Neural crest cell (in vitro differentiated cells): ENCODE results near the gene FAM20A. TPM values are rescaled to one million over a fixed set of nuclear protein-coding genes. Genes with fewer than 3 reads are reported as not detected.

Experiments
- DNase-seq: peaks from one replicate; pipeline ENCODE4 v3.0.0; 2021; ENCODE audit warnings: low read depth, mixed read lengths, low spot score
- H3K27ac Mint-ChIP-seq: one replicate; pipeline ENCODE4 v1.8.0; 2021; ENCODE audit warnings: mild to moderate bottlenecking, mixed read lengths; ENCODE audit not compliant: unreplicated experiment
- H3K27me3 Mint-ChIP-seq: 2 replicates; pipeline ENCODE4 v1.8.0; 2021; ENCODE audit warnings: low read depth, mild to moderate bottlenecking, mixed read lengths
- H3K36me3 Mint-ChIP-seq: 2 replicates; pipeline ENCODE4 v1.8.0; 2021; ENCODE audit warnings: low read depth, mild to moderate bottlenecking, mixed read lengths
- H3K4me1 Mint-ChIP-seq: 2 replicates; pipeline ENCODE4 v1.8.0; 2021; ENCODE audit warnings: mixed read lengths
- H3K4me3 Mint-ChIP-seq: one replicate; pipeline ENCODE4 v1.8.0; 2021; ENCODE audit warnings: mild to moderate bottlenecking, mixed read lengths
- H3K9me3 Mint-ChIP-seq: 2 replicates; pipeline ENCODE4 v1.8.0; 2021; ENCODE audit warnings: mixed read lengths
- total RNA-seq: library from RNA; stranded (reverse); gene quantifications from 2 replicates; pipeline ENCODE4 v1.2.1, GENCODE V29; 2021
- TF ChIP-seq, protein P1 (sequence below): fragments of 200-600 bp; sonication (generic); conservative IDR thresholded peaks from 2 replicates; pipeline ENCODE4 v1.5.0; 2021; ENCODE audit warnings: antibody characterized with exemption, mild to moderate bottlenecking

FAM20A gene
- total RNA-seq, 1 donor from 2014 or later = 0.51 TPM

DNA sequence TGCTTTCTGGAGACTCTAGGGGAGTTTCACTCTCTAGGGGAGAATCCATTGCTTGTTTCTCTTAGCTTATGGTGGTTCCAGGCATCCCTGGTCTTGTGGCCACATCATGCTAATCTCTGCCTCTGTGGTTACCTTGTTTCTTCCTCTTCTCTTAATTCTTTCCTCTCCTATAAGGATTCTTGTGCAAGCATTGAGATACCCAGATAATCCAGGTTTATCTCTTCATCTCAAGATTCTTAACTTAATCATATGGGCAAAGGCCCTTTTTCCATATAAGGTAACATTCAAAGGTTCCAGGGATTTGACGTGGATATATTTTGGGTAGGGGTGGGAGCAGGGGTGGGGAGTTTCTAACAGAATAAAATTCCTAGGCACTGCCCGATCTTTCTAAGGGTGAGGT lies 32.6 kb downstream of the FAM20A start:
- no peaks in the 10 kb centered on the region for H3K36me3 Mint-ChIP-seq
- H3K9me3 Mint-ChIP-seq = no peaks in the 10 kb centered on the region
- H3K4me1 Mint-ChIP-seq = no peaks in the 10 kb centered on the region
- TF ChIP-seq, protein P1, sequence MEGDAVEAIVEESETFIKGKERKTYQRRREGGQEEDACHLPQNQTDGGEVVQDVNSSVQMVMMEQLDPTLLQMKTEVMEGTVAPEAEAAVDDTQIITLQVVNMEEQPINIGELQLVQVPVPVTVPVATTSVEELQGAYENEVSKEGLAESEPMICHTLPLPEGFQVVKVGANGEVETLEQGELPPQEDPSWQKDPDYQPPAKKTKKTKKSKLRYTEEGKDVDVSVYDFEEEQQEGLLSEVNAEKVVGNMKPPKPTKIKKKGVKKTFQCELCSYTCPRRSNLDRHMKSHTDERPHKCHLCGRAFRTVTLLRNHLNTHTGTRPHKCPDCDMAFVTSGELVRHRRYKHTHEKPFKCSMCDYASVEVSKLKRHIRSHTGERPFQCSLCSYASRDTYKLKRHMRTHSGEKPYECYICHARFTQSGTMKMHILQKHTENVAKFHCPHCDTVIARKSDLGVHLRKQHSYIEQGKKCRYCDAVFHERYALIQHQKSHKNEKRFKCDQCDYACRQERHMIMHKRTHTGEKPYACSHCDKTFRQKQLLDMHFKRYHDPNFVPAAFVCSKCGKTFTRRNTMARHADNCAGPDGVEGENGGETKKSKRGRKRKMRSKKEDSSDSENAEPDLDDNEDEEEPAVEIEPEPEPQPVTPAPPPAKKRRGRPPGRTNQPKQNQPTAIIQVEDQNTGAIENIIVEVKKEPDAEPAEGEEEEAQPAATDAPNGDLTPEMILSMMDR = no peak
- H3K4me3 Mint-ChIP-seq = no peak overlapping the region
- no peak overlapping the region for H3K27ac Mint-ChIP-seq
- no peaks in the 10 kb centered on the region for H3K27me3 Mint-ChIP-seq
- no peak for DNase-seq

- TF ChIP-seq, protein P1 = no peak
- Mint-ChIP-seq H3K9me3 (no peaks in the 10 kb centered on the region), H3K27ac (no peak overlapping the region), H3K36me3 (no peaks in the 10 kb centered on the region), H3K4me3 (no peak overlapping the region), H3K4me1 (no peaks in the 10 kb centered on the region), H3K27me3 (no peaks in the 10 kb centered on the region)
- no peak for DNase-seq
These were observed 33.6 kb downstream of the FAM20A start for GRCh38 chr17:68567581-68567980.

- H3K4me3 Mint-ChIP-seq = no peak overlapping the region
- no peak overlapping the region for H3K27ac Mint-ChIP-seq
- TF ChIP-seq, protein P1 = no peak
- no peak for DNase-seq
- H3K9me3 Mint-ChIP-seq = no peaks in the 10 kb centered on the region
- no peaks in the 10 kb centered on the region for H3K4me1 Mint-ChIP-seq
- H3K27me3 Mint-ChIP-seq = no peaks in the 10 kb centered on the region
- no peaks in the 10 kb centered on the region for H3K36me3 Mint-ChIP-seq
These were observed 34.1 kb downstream of the FAM20A start for GRCh38 chr17:68567035-68567434.

- Mint-ChIP-seq H3K4me1 (no peaks in the 10 kb centered on the region), H3K9me3 (no peaks in the 10 kb centered on the region), H3K36me3 (no peaks in the 10 kb centered on the region), H3K27ac (no peak overlapping the region), H3K4me3 (no peak overlapping the region), H3K27me3 (no peaks in the 10 kb centered on the region)
- TF ChIP-seq, protein P1 = no peak
- no peak for DNase-seq
These were observed 34.8 kb downstream of the FAM20A start for GRCh38 chr17:68566442-68566738.

DNA sequence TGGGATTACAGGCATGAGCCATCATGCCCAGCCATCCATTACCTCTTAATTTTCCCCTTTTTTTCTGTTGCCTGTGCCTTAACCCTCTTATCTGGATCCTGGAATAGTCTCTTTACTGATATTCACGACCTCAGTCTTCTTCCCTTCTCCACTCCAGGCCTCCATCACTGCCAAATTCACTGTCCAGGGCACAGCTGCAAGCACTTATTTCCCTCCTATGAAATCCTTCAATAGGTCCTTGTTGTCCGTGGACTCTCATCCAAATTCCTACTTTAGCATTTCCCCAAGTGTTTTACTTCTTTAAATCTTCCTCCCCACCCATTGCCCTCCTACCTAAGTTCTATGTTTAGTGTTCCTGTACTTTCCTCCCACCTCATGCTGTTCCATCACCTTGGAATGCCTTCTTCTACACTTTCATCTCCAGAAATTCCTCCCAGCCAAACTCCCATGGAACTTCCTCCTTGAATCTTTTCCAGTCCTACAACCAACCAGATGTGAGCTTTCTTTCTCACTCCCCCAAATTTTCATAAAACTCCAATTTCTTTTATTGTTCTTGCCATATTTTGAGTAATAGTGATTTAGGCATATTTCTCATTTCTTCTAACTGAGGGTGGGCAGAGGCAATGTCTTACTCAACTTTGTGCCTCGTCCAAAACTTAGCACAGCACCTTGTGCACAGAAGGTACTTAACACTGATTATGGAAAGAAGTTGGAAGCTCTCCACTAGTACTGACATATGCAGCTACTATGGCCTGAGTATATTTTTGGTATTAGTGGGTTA lies 35.3 kb downstream of the FAM20A start:
- DNase-seq = no peak
- Mint-ChIP-seq H3K27me3 (no peaks in the 10 kb centered on the region), H3K9me3 (no peaks in the 10 kb centered on the region), H3K4me1 (no peaks in the 10 kb centered on the region), H3K36me3 (no peaks in the 10 kb centered on the region), H3K4me3 (no peak overlapping the region), H3K27ac (no peak overlapping the region)
- TF ChIP-seq, protein P1 = no peak
